ENCODE data around the gene SARDH. TPM values are rescaled to one million over a fixed set of nuclear protein-coding genes. Genes with fewer than 3 reads are reported as not detected.

The SARDH gene
- total and polyA plus RNA-seq, 2 of the 13 experiments (the other 11 are each of a cell fraction or from before 2014, with no cell fraction given): 11.6 to 34.9 TPM

- TF ChIP-seq SNAPC4 (CRISPR knock-in tag; IDR thresholded peaks at IDR 0.05): no peak
- TF ChIP-seq ATF7 (IDR thresholded peaks at IDR 0.05): no peak
- TF ChIP-seq ATF7 (CRISPR knock-in tag; IDR thresholded peaks at IDR 0.05): no peak
- TF ChIP-seq NFATC3 (CRISPR knock-in tag; IDR thresholded peaks at IDR 0.05): no peak
- no peak for TF ChIP-seq MTF1 (CRISPR knock-in tag; IDR thresholded peaks at IDR 0.05)
- no peak for TF ChIP-seq BRF2 (CRISPR knock-in tag; IDR thresholded peaks at IDR 0.05)
- no peak for TF ChIP-seq ZBTB8A (CRISPR knock-in tag; IDR thresholded peaks at IDR 0.05; ENCODE audit: borderline replicate concordance, low read depth)
- TF ChIP-seq SOX5 (CRISPR knock-in tag; IDR thresholded peaks at IDR 0.05; ENCODE audit: borderline replicate concordance): no peak
- no peak for TF ChIP-seq ZNF256 (CRISPR knock-in tag; conservative IDR thresholded peaks at IDR 0.05)
- TF ChIP-seq ZNF264 (CRISPR knock-in tag; IDR thresholded peaks at IDR 0.05): no peak
- 0 out of 2 replicates have a peak, but pooled peaks have one; percentile 18 for TF ChIP-seq ZNF609 (CRISPR knock-in tag; IDR thresholded peaks at IDR 0.05; ENCODE audit: borderline replicate concordance)
- no peak for TF ChIP-seq RBFOX2 (IDR thresholded peaks at IDR 0.05; ENCODE audit: low read depth, low read length)
Measured at GRCh38 chr9:133737071-133737773, 930 bp downstream of the SARDH start (continued).
